IPS-20b (cell line): Measurements from ENCODE around the gene HIPK2.

ENCODE experiments used
- H3K27ac ChIP-seq: one replicate; pipeline ENCODE4 v1.5.1; 2013; ENCODE audit warnings: low read length
- H3K27me3 ChIP-seq: 2 replicates; pipeline ENCODE4 v1.6.1; 2013; ENCODE audit warnings: mild to moderate bottlenecking, low read length, inconsistent platforms; ENCODE audit not compliant: insufficient read depth
- H3K36me3 ChIP-seq: 2 replicates; pipeline ENCODE4 v1.6.1; 2013; ENCODE audit warnings: low read depth, mild to moderate bottlenecking, inconsistent platforms, low read length, moderate library complexity; ENCODE audit not compliant: insufficient read depth
- H3K4me1 ChIP-seq: 2 replicates; pipeline ENCODE4 v1.6.1; 2013; ENCODE audit warnings: mild to moderate bottlenecking, control low read depth, inconsistent platforms, low read length, moderate library complexity; ENCODE audit not compliant: insufficient read depth
- H3K4me3 ChIP-seq: 2 replicates; pipeline ENCODE4 v1.5.1; 2013; ENCODE audit warnings: mild to moderate bottlenecking, low read length, inconsistent platforms
- H3K9ac ChIP-seq: 2 replicates; pipeline ENCODE4 v1.6.1; 2013; ENCODE audit warnings: low read depth, mild to moderate bottlenecking, inconsistent platforms, low read length, moderate library complexity
- H3K9me3 ChIP-seq: 2 replicates; pipeline ENCODE4 v1.6.1; 2013; ENCODE audit warnings: mild to moderate bottlenecking, low read depth, low read length, inconsistent platforms; ENCODE audit not compliant: insufficient read depth

The HIPK2 gene

DNA sequence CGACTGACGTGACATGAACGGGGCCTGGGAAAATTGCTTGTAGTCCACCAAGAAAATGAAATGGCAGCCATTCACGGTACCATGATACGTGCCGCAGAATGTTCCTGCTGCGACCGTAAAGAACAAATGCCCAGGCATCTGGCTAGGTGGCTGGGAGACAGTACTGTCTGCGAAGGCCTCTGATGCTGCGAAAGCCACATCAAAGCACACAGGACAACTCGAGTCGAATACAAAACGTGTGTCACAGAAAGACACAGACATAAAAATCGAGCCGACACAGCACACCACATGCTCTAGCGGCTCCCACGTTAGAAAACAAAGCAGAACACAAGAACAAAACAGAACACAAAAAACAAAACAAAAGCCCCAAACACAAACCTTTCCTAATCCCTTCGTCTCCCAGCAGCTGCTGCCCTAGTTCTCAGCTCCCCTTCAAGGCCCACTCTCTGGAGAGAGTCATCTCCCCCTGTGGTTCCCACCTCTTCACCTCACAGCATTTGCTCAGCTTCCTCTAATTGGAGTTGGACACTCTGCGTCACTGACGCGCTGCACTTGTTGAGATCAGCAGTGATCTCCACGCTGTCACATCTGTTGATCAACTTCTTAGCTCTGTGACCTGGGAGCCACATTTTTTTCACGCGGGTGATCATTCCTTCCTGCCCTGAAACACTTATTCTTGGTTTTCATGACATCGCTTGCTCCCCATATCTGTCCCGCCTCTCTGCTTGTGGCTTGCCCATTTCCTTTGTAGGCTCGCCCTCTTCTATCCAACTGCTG, 142.1 kb downstream of the HIPK2 start:
- no peak overlapping the region for H3K4me3 ChIP-seq
- H3K27me3 ChIP-seq, result no peaks in the 10 kb centered on the region
- no peaks in the 10 kb centered on the region for H3K4me1 ChIP-seq
- H3K9me3 ChIP-seq, result no peaks in the 10 kb centered on the region
- no peak overlapping the region for H3K9ac ChIP-seq
- H3K27ac ChIP-seq, result no peak overlapping the region
- peaks cover 3% of the 10 kb centered on the region; the same call in 1 of the 2 replicates for H3K36me3 ChIP-seq

DNA sequence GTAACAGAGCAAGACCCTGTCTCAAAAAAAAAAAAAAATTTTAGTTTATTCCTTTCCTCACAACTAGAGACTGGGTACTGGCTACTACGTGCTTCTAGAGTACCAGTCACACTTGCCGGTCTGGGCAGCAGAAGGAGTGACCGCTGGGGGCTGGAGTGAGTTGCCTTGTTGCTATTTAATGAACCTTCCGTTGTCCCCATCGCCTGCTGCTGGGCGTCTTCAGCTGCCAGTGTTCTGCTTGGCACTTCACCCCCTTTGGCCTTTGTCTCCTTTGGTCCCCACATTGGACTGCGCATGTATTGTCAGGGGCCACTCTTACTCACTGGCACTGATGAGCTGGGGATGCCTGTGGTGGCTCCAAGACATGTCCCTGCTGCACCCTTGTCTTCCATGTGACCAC, 143.7 kb downstream of the HIPK2 start:
- Histone ChIP-seq H3K9ac (no peak overlapping the region), H3K4me1 (no peaks in the 10 kb centered on the region), H3K27me3 (no peaks in the 10 kb centered on the region), H3K27ac (no peak overlapping the region), H3K4me3 (no peak overlapping the region), H3K36me3 (peaks cover 13% of the 10 kb centered on the region; the same call in 1 of the 2 replicates), H3K9me3 (no peaks in the 10 kb centered on the region)

DNA sequence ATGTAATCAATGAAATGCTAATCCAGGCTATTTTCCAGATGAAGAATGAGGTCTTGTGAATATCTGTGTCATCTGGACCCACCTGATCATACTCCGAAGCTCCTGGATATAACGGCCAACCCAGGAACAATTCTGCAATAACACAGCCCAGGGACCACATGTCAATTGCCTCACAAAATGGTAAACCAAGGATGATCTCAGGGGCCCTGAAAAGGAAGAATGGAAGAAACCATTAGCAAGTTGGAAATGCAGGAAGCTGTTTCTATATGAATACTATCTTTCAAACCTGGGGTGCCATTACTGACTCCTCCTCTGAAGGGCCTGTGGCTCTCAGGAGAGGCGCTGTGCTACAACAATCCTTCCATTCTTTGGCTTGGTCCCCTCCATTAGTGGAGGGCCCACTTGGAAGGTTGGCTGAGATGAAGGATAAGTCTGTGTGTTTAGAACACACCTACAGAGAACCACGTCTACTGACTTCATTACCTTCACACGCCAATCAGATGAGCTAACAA, 146.2 kb downstream of the HIPK2 start:
- Histone ChIP-seq H3K4me3 (no peak overlapping the region), H3K36me3 (peaks cover 26% of the 10 kb centered on the region), H3K27me3 (no peaks in the 10 kb centered on the region), H3K9me3 (no peaks in the 10 kb centered on the region), H3K27ac (no peak overlapping the region), H3K4me1 (peaks cover 5% of the 10 kb centered on the region), H3K9ac (no peak overlapping the region)

DNA sequence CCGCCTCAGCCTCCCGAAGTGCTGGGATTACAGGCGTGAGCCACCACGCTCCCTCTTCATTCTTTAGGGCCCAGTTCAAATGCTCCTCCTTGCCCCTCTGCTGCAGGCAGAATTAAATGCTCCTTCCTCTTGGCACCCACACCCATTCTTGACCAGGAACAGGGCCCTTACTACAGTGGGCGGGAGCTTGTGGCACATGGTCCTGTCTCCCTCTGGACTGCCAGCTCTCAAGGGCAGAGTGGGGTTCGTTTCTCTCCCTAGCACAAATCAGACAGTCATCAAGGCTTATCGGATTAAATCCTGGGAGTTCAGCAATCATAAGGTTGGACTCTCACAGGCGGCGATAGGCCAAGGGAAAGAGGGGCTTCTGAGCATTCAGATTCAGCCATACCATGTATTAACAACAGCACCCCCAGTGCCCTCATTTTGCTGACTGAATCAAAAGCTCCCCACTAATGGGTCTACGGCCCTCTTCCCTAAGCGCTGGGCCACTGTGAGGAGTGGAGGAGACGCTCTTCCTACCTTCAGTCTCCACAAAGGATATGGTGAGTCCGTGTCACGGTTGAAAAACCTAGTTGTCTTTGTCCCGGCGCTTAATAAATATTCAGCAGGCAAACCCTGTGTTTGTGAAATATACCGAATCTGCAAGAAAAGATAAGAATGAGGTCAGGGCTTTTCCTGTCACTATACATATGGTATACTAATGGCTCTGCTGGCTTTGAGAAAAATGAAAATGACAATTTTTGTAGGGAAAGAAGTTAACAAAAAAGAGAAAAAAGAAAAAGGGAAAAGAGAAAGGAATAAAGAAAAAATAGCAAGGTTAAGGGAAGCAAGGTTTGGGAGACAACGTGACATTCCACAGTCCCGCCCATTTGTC, 146.9 kb downstream of the HIPK2 start:
- Histone ChIP-seq H3K4me1 (peaks cover 6% of the 10 kb centered on the region), H3K27ac (no peak overlapping the region)

DNA sequence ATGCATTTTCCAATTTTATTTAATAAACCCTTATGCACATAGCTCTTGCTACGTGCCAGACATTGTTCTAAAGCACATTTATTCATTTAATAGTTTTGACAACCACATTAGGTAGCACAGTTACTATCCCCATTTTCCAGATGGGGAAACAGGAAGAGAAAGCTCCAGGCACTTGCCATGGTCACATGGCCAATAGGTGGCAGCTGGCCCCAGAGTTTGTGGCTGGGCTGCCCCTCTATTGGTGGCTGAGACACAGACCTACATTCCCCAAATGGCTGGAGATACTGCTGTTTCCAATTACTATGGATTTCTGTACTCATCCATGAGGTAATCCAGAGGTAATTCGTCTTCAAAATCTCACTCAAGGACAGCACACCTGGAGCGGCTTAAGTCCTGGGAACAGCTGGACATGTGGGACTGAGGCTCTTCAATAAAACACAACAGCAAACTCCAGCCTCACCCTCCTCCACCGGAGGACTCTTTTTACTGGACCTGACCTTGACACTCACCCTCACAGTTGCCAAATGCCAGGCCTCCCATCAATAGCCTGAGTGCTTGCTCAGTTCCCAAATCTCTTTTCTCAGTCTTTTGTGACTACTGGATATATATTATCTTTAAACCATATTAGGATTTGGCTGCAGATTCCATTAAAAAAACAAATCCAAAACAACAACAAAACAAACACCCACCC, 148.3 kb downstream of the HIPK2 start:
- peaks cover 6% of the 10 kb centered on the region for H3K4me1 ChIP-seq
- H3K27me3 ChIP-seq, result no peaks in the 10 kb centered on the region
- H3K36me3 ChIP-seq, result peaks cover 41% of the 10 kb centered on the region
- H3K4me3 ChIP-seq, result no peak overlapping the region
- H3K9ac ChIP-seq, result no peak overlapping the region
- no peaks in the 10 kb centered on the region for H3K9me3 ChIP-seq
- no peak overlapping the region for H3K27ac ChIP-seq

More for the DNA sequence above, 146.9 kb downstream of the HIPK2 start:
- Histone ChIP-seq H3K4me3 (no peak overlapping the region), H3K9me3 (no peaks in the 10 kb centered on the region), H3K9ac (no peak overlapping the region), H3K36me3 (peaks cover 30% of the 10 kb centered on the region), H3K27me3 (no peaks in the 10 kb centered on the region)

DNA sequence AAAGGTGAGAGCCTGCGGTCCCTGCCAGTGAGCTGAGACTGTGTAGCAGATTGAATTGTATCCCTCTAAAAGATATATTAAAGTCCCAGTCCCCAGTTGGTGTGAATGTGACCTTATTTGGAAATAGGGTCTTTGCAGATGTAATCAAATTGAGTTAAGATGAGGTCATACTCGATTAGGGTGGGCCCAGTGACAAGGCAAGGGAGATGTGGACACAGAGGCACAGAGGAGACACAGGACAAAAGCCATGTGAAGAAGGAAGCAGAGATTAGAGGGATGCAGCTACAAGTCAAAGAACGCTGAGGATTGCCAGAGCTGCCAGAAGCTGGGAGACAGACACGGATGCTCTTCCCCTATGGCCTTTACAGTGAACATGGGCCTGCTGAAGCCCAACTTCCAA, 150.0 kb downstream of the HIPK2 start:
- Histone ChIP-seq H3K36me3 (peaks cover 41% of the 10 kb centered on the region), H3K9ac (no peak overlapping the region), H3K27me3 (no peaks in the 10 kb centered on the region), H3K4me3 (no peak overlapping the region), H3K9me3 (no peaks in the 10 kb centered on the region), H3K27ac (no peak overlapping the region), H3K4me1 (peaks cover 6% of the 10 kb centered on the region)

DNA sequence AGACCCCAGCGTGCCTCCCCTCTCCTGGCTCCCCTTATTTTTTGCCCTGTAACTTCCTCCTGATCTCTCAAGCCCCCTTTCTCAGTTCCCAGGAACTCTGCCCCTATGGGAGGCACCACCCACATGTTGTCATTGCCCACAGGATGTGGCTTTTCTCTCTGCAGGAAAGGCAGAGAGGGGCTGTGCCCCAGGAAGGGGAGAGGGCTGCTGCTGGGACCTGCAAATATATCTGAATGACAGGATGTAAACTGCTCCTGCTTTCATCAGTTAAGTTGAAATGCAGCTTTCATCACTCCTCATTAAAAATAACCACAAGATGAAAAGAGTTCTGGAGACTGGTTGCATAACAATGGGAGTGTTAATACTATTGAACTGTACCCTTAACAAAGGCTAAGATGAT, 151.0 kb downstream of the HIPK2 start:
- no peak overlapping the region for H3K27ac ChIP-seq
- H3K4me3 ChIP-seq, result no peak overlapping the region
- H3K4me1 ChIP-seq, result peaks cover 6% of the 10 kb centered on the region
- no peaks in the 10 kb centered on the region for H3K9me3 ChIP-seq
- no peak overlapping the region; the same call in 1 of the 2 replicates for H3K9ac ChIP-seq
- H3K27me3 ChIP-seq, result no peaks in the 10 kb centered on the region
- H3K36me3 ChIP-seq, result peaks cover 41% of the 10 kb centered on the region

DNA sequence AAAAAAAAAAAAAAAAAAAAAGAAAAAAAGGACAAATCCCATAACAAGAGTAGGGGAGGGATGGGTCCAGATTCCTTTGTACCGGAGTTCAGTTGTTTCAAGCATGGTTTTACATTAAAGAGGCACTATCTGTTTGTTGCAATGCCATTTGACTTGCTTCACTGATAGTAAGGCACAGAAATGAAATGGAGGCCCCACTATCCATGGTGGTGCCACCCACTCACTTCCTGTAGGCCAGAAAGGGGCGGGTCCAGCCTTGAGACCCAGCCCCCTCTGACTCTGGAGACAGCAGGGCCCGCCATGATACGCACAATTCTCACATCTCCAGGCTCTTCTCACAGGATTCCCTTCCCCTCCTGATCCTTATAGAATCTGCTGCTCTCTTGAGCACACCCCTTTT, 154.3 kb downstream of the HIPK2 start:
- no peaks in the 10 kb centered on the region for H3K9me3 ChIP-seq
- H3K27me3 ChIP-seq, result no peaks in the 10 kb centered on the region
- no peak overlapping the region for H3K9ac ChIP-seq
- H3K27ac ChIP-seq, result no peak overlapping the region
- no peak overlapping the region for H3K4me3 ChIP-seq
- H3K4me1 ChIP-seq, result peaks cover 6% of the 10 kb centered on the region
- peaks cover 29% of the 10 kb centered on the region for H3K36me3 ChIP-seq

DNA sequence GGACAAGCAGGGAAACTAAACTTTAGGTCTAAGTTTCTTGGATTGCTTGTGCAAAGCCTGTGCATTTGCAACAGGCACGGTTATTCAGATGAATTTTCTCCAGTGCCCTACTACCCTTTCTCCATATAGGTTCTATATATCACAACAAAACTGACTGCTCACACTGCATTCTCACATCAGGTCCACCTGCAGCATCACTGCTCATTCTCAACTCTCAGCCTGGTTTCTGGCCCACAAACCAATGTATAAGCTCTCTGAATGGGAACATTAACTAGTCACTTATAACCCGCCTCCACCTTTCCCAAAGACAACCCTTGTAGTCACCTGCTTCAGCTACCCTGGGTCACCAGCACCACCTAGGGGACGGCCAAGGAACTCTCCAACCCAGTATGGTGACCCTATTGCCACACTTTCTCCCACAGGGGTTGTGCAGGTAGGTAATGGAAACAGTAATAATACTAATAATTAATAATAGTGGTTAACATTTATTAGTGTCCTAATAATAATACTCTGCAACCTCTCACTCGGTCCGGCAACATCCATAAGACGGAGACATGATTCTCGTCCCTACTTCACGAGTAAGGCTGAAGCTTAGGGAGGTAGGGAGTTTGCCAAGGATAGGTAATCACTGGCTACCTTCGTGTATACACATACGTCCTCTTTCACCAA, 157.0 kb downstream of the HIPK2 start:
- Histone ChIP-seq H3K36me3 (peaks cover 28% of the 10 kb centered on the region), H3K27me3 (no peaks in the 10 kb centered on the region), H3K9me3 (no peaks in the 10 kb centered on the region), H3K4me3 (no peak overlapping the region), H3K9ac (no peak overlapping the region), H3K4me1 (no peaks in the 10 kb centered on the region), H3K27ac (no peak overlapping the region)

DNA sequence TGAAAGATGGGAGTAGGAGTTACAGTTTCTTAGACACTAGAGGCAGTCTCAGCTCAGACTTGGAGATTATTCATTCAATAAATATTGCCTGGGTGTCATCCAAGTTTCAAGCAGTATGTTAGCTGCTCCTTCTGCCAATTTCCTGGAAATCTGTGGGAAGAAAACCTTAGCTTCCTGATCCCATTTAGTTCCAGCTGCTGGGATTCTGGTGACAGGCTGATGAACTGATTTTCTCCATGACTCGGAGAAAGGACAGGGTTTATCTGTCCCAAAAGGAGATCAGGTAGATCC, 158.5 kb downstream of the HIPK2 start:
- H3K27ac ChIP-seq, result no peak overlapping the region

More for the DNA sequence above, 158.5 kb downstream of the HIPK2 start:
- no peak overlapping the region for H3K9ac ChIP-seq
- H3K4me1 ChIP-seq, result peaks cover 3% of the 10 kb centered on the region; the same call in 1 of the 2 replicates
- no peaks in the 10 kb centered on the region for H3K27me3 ChIP-seq
- peaks cover 22% of the 10 kb centered on the region for H3K36me3 ChIP-seq
- H3K4me3 ChIP-seq, result no peak overlapping the region
- H3K9me3 ChIP-seq, result no peaks in the 10 kb centered on the region
